GM19025 (cell line): ENCODE data around the gene COL4A4.
"Not testable (repeated sequence)": the region's sequence is repeated elsewhere in the genome, so short reads cannot be mapped to it uniquely, and the experiment has no call there.

Experiments used
- ATAC-seq: cut with Tn5 transposase; IDR thresholded peaks from one replicate; pipeline ENCODE4 v1.9.1; 2021; ENCODE audit warnings: mild to moderate bottlenecking, low read depth, moderate library complexity; ENCODE audit not compliant: unreplicated experiment

COL4A4 gene

GRCh38 chr2:227163998-227164762 lies at the start of gene COL4A4, which contains the start of gene COL4A3:
COL4A4 (minus strand) TSS chr2:227164205; CDS start chr2:227147483, 16,722 bp downstream.
COL4A3 (plus strand) TSS chr2:227164624; CDS start chr2:227164727, 103 bp downstream.
- peak; percentile 43 for ATAC-seq

GRCh38 chr2:227207573-227207972 lies 43.6 kb upstream of the COL4A4 start:
- ATAC-seq, result no peak

GRCh38 chr2:227206406-227206805 lies 42.4 kb upstream of the COL4A4 start:
- no peak for ATAC-seq

GRCh38 chr2:227205701-227206100 lies 41.7 kb upstream of the COL4A4 start:
- ATAC-seq, result no peak

GRCh38 chr2:227204452-227204851 lies 40.4 kb upstream of the COL4A4 start:
- no peak for ATAC-seq

- ATAC-seq, result no peak
These were observed 37.8 kb upstream of the COL4A4 start for GRCh38 chr2:227201771-227202170.

GRCh38 chr2:227198866-227199265 lies 34.9 kb upstream of the COL4A4 start:
- no peak for ATAC-seq

GRCh38 chr2:227194219-227194618 lies 30.2 kb upstream of the COL4A4 start:
- no peak for ATAC-seq

- ATAC-seq, result no peak
These were observed 28.5 kb upstream of the COL4A4 start for GRCh38 chr2:227192491-227192890.

GRCh38 chr2:227191367-227191766 lies 27.4 kb upstream of the COL4A4 start:
- no peak for ATAC-seq

- ATAC-seq, result no peak
These were observed 24.3 kb upstream of the COL4A4 start for GRCh38 chr2:227188292-227188691.

GRCh38 chr2:227186751-227187150 lies 22.7 kb upstream of the COL4A4 start:
- ATAC-seq, result no peak

- no peak for ATAC-seq
These were observed 21.7 kb upstream of the COL4A4 start for GRCh38 chr2:227185615-227186232.

- no peak for ATAC-seq
These were observed 19.8 kb upstream of the COL4A4 start for GRCh38 chr2:227183657-227184367.

- ATAC-seq, result no peak
These were observed 18.8 kb upstream of the COL4A4 start for GRCh38 chr2:227182765-227183164.

- ATAC-seq, result no peak
These were observed 16.8 kb upstream of the COL4A4 start for GRCh38 chr2:227180770-227181169.

GRCh38 chr2:227179988-227180685 lies 16.1 kb upstream of the COL4A4 start:
- no peak for ATAC-seq

- ATAC-seq, result no peak
These were observed 13.8 kb upstream of the COL4A4 start for GRCh38 chr2:227177592-227178336.

- ATAC-seq, result not testable (repeated sequence)
These were observed 7.8 kb upstream of the COL4A4 start for GRCh38 chr2:227171779-227172178.

- ATAC-seq, result peak; percentile 45
These were observed 822 bp upstream of the COL4A4 start for GRCh38 chr2:227164763-227165291.
